HG03342 (cell line): Measurements from ENCODE around the gene KCNMB4.
A peak's percentile ranks its signal among the peaks of the same experiment; 100 is the strongest.
"Not testable (repeated sequence)": the region's sequence is repeated elsewhere in the genome, so short reads cannot be mapped to it uniquely, and the experiment has no call there.

Source experiments
- ATAC-seq: cut with Tn5 transposase; IDR thresholded peaks from one replicate; pipeline ENCODE4 v1.9.1; 2021; ENCODE audit warnings: mild to moderate bottlenecking, moderate library complexity; ENCODE audit not compliant: unreplicated experiment

KCNMB4 gene

GRCh38 chr12:70367258-70368141, 1.4 kb downstream of the KCNMB4 start:
- no peak for ATAC-seq

GRCh38 chr12:70372881-70373280, 6.8 kb downstream of the KCNMB4 start:
- ATAC-seq = no peak

- ATAC-seq = no peak
Observed at GRCh38 chr12:70379846-70380245, 13.8 kb downstream of the KCNMB4 start.

GRCh38 chr12:70383484-70383883, 17.4 kb downstream of the KCNMB4 start:
- no peak for ATAC-seq

GRCh38 chr12:70383886-70384285, 17.8 kb downstream of the KCNMB4 start:
- no peak for ATAC-seq

GRCh38 chr12:70386771-70387170, 20.7 kb downstream of the KCNMB4 start:
- ATAC-seq = no peak

GRCh38 chr12:70389678-70390077, 23.6 kb downstream of the KCNMB4 start:
- ATAC-seq = no peak

- not testable (repeated sequence) for ATAC-seq
Observed at GRCh38 chr12:70392631-70393030, 26.5 kb downstream of the KCNMB4 start.

GRCh38 chr12:70393787-70394499, 27.9 kb downstream of the KCNMB4 start:
- no peak for ATAC-seq

- no peak for ATAC-seq
Observed at GRCh38 chr12:70398002-70398401, 31.9 kb downstream of the KCNMB4 start.

- ATAC-seq = no peak
Observed at GRCh38 chr12:70398862-70399261, 32.8 kb downstream of the KCNMB4 start.

GRCh38 chr12:70399311-70399710, 33.2 kb downstream of the KCNMB4 start:
- ATAC-seq = no peak

GRCh38 chr12:70400124-70400523, 34.0 kb downstream of the KCNMB4 start:
- no peak for ATAC-seq

- no peak for ATAC-seq
Observed at GRCh38 chr12:70402597-70402996, 36.5 kb downstream of the KCNMB4 start.

GRCh38 chr12:70403826-70404225, 37.7 kb downstream of the KCNMB4 start:
- no peak for ATAC-seq

GRCh38 chr12:70408004-70408790, 42.1 kb downstream of the KCNMB4 start:
- ATAC-seq = no peak

- peak; percentile 74 for ATAC-seq
Observed at GRCh38 chr12:70415987-70416386, 49.9 kb downstream of the KCNMB4 start.

GRCh38 chr12:70417121-70417520, 51.0 kb downstream of the KCNMB4 start:
- no peak for ATAC-seq

GRCh38 chr12:70418101-70418500, 52.0 kb downstream of the KCNMB4 start:
- no peak for ATAC-seq

GRCh38 chr12:70422631-70423030, 56.5 kb downstream of the KCNMB4 start:
- no peak for ATAC-seq

- no peak for ATAC-seq
Observed at GRCh38 chr12:70426620-70427019, 60.5 kb downstream of the KCNMB4 start.
